ENCODE measurements around the gene TLN1.

Gene TLN1

DNA sequence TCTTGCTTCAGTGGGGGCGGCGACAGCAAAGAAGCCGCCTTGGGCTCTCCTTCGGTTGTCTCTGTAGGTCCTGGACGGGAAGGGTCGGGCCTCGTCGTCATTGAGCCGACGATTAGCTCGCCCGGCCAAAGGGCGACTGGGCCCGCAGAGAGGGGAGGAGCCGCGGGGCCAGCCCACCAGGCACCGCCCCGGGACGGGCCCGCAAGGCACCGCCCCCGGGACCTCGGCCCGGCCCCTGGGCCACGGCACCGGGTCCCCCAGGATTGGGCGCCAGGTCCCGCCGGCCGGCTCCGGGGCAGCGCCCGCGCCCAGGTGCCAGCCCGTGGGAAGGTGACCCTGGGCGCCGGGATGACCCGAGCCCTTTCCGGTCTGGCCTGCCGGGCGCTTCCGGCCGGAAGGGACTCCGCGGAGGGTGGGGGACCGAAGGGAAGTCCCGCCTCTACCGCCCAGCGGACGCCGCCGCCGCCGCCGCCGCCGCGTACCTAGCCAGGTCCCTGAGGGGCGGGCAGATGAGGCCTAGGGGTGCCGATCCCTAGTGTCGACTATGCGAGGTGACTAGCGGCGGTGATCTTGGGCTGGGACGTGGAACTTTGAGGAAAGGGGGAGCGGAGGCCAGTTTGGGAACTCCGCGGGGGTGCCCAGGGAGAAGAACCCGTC lies 17.0 kb upstream of the TLN1 start, which contains the start of the genes GBA2 and RGP1:
Gene GBA2 (minus strand): TSS at position 371 of the 657 bp plus-strand sequence. CDS start 524 bp downstream, outside the sequence.
Gene RGP1 (plus strand): TSS at position 430 of the 657 bp plus-strand sequence. CDS start 469 bp downstream, outside the sequence.
- TF ChIP-seq, protein P1, sequence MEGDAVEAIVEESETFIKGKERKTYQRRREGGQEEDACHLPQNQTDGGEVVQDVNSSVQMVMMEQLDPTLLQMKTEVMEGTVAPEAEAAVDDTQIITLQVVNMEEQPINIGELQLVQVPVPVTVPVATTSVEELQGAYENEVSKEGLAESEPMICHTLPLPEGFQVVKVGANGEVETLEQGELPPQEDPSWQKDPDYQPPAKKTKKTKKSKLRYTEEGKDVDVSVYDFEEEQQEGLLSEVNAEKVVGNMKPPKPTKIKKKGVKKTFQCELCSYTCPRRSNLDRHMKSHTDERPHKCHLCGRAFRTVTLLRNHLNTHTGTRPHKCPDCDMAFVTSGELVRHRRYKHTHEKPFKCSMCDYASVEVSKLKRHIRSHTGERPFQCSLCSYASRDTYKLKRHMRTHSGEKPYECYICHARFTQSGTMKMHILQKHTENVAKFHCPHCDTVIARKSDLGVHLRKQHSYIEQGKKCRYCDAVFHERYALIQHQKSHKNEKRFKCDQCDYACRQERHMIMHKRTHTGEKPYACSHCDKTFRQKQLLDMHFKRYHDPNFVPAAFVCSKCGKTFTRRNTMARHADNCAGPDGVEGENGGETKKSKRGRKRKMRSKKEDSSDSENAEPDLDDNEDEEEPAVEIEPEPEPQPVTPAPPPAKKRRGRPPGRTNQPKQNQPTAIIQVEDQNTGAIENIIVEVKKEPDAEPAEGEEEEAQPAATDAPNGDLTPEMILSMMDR (IDR thresholded peaks at IDR 0.05; ENCODE audit: insufficient read depth, low read depth, low read length, missing control alignments) = no peak
- peak; percentile 87 for DNase-seq (ENCODE audit: low read depth)

GRCh38 chr9:35748242-35748857 lies 16.4 kb upstream of the TLN1 start:
- TF ChIP-seq, protein P1 (IDR thresholded peaks at IDR 0.05; ENCODE audit: insufficient read depth, low read depth, low read length, missing control alignments) = no peak
- DNase-seq (ENCODE audit: low read depth) = no peak
- H3K4me3 ChIP-seq (ENCODE audit: low read depth, low read length) = peak overlapping the region; percentile 70

More for the DNA sequence above, 17.0 kb upstream of the TLN1 start, which contains the start of the genes GBA2 and RGP1:
- H3K4me3 ChIP-seq (ENCODE audit: low read depth, low read length) = peak within 1 kb of the TSS; percentile 70

- peak overlapping the region; percentile 70 for H3K4me3 ChIP-seq (ENCODE audit: low read depth, low read length)
- TF ChIP-seq, protein P1 (IDR thresholded peaks at IDR 0.05; ENCODE audit: insufficient read depth, low read depth, low read length, missing control alignments) = no peak
- no peak for DNase-seq (ENCODE audit: low read depth)
Measured at GRCh38 chr9:35746583-35746982, 14.6 kb upstream of the TLN1 start.

DNA sequence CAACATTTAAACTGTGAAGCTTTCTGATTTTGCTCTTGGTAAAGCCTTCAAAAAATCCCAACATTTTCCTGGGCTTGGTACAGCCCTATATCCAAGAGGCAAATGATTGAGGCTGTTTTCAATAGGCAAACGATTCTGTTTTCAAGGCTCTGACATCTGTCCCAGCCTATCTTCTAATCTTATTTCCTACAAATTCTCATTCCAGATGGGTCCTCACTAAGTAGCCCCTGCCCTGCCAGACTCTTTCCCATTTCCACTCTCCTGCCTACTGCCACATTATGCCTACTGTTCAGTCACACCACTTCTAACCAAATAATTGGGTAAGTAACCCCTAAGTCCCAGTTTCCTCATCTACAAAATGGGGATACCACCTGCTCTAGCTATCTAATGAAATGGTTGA lies 13.6 kb upstream of the TLN1 start:
- DNase-seq (ENCODE audit: low read depth) = no peak
- TF ChIP-seq, protein P1 (IDR thresholded peaks at IDR 0.05; ENCODE audit: insufficient read depth, low read depth, low read length, missing control alignments) = no peak
- no peak overlapping the region for H3K4me3 ChIP-seq (ENCODE audit: low read depth, low read length)

- TF ChIP-seq, protein P1 (IDR thresholded peaks at IDR 0.05; ENCODE audit: insufficient read depth, low read depth, low read length, missing control alignments) = no peak
Measured at GRCh38 chr9:35743880-35744518, 12.0 kb upstream of the TLN1 start.

DNA sequence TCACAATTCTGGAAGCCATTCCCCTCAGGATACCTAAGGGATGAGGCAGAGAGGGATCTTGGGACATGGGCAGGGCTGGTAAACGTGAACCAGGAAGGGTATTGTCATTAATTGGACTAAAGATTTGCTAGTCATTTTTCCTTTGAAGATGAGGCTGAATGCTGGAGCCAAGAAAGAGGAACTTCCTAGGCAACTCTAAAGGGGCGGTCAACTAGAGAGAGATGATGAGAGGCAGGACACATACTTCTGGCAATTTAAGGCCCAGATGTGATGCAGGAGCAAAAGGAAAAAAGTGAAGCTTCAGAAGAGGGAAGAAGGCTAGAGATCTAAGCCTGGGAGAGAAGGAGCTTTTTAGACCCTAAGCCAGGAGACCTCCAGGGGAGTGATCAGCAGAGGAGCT lies 11.5 kb upstream of the TLN1 start:
- no peak overlapping the region for H3K4me3 ChIP-seq (ENCODE audit: low read depth, low read length)
- no peak for DNase-seq (ENCODE audit: low read depth)
- TF ChIP-seq, protein P1 (IDR thresholded peaks at IDR 0.05; ENCODE audit: insufficient read depth, low read depth, low read length, missing control alignments) = no peak

More at GRCh38 chr9:35743880-35744518, 12.0 kb upstream of the TLN1 start:
- no peak for DNase-seq (ENCODE audit: low read depth)
- no peak overlapping the region for H3K4me3 ChIP-seq (ENCODE audit: low read depth, low read length)

All from GM12865 (cell line).